Measurements from ENCODE around the gene GRK3. TPM values are rescaled to one million over a fixed set of nuclear protein-coding genes. Genes with fewer than 3 reads are reported as not detected.

Gene GRK3
- total and polyA plus RNA-seq, 10 of the 15 experiments (the other 5 are each of a cell fraction or from before 2014, with no cell fraction given) = 3.1 to 35.1 (median 14.7) TPM

- ChIA-PET POLR2A (interaction anchor here (1.3 to 2.2 kb wide), 3 partner anchors 22 to 93 kb away, joined by 4 to 7 read pairs (median 5); no protein-coding TSS in a partner anchor), CTCF (interaction anchor here (0.6 to 8.6 kb wide), 16 partner anchors 17 to 206 kb away, joined by 3 to 89 read pairs (median 6); no protein-coding TSS in a partner anchor), RAD21 (ENCODE audit: unreplicated experiment) (interaction anchor here (0.6 to 14.7 kb wide), 12 partner anchors 9 to 206 kb away, joined by 3 to 202 read pairs (median 4); no protein-coding TSS in a partner anchor), SMC1A (ENCODE audit: uncharacterized antibody, unreplicated experiment) (interaction anchor here (0.6 to 12.1 kb wide), 16 partner anchors 12 to 1135 kb away, joined by 3 to 170 read pairs (median 4); no protein-coding TSS in a partner anchor)
- Histone ChIP-seq H3K9ac (ENCODE audit: control insufficient read depth, insufficient read depth, low read length) (peak overlapping the region; percentile 81), H3K36me3 (ENCODE audit: control insufficient read depth in 2 of 2, insufficient read depth in 2 of 2, low read length in 1 of 2) (no peaks in the 10 kb centered on the region), H3K4me3 (peak overlapping the region; percentile 94), H3K27ac (ENCODE audit: control insufficient read depth, insufficient read depth) (peak overlapping the region; percentile 75), H3K27me3 (replicated peaks in 1 of 2; ENCODE audit: control insufficient read depth in 2 of 2, insufficient read depth in 2 of 2, low read length in 1 of 2) (no peaks in the 10 kb centered on the region), H3K4me1 (ENCODE audit: control insufficient read depth, insufficient read depth, low read length) (peaks cover 25% of the 10 kb centered on the region), H3K4me2 (ENCODE audit: control insufficient read depth, insufficient read depth) (peak overlapping the region; percentile 36), H4K20me1 (ENCODE audit: control insufficient read depth, insufficient read depth) (no peaks in the 10 kb centered on the region), H2AFZ (ENCODE audit: control insufficient read depth, low read depth, low read length) (no peak overlapping the region), H3K79me2 (ENCODE audit: control insufficient read depth, insufficient read depth, low read length) (peaks cover 61% of the 10 kb centered on the region), H3K9me3 (replicated peaks; ENCODE audit: control insufficient read depth, insufficient read depth, low read length) (no peaks in the 10 kb centered on the region)
- TF ChIP-seq, protein P1, sequence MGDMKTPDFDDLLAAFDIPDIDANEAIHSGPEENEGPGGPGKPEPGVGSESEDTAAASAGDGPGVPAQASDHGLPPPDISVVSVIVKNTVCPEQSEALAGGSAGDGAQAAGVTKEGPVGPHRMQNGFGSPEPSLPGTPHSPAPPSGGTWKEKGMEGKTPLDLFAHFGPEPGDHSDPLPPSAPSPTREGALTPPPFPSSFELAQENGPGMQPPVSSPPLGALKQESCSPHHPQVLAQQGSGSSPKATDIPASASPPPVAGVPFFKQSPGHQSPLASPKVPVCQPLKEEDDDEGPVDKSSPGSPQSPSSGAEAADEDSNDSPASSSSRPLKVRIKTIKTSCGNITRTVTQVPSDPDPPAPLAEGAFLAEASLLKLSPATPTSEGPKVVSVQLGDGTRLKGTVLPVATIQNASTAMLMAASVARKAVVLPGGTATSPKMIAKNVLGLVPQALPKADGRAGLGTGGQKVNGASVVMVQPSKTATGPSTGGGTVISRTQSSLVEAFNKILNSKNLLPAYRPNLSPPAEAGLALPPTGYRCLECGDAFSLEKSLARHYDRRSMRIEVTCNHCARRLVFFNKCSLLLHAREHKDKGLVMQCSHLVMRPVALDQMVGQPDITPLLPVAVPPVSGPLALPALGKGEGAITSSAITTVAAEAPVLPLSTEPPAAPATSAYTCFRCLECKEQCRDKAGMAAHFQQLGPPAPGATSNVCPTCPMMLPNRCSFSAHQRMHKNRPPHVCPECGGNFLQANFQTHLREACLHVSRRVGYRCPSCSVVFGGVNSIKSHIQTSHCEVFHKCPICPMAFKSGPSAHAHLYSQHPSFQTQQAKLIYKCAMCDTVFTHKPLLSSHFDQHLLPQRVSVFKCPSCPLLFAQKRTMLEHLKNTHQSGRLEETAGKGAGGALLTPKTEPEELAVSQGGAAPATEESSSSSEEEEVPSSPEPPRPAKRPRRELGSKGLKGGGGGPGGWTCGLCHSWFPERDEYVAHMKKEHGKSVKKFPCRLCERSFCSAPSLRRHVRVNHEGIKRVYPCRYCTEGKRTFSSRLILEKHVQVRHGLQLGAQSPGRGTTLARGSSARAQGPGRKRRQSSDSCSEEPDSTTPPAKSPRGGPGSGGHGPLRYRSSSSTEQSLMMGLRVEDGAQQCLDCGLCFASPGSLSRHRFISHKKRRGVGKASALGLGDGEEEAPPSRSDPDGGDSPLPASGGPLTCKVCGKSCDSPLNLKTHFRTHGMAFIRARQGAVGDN (IDR thresholded peaks at IDR 0.05) = no peak
- 0 out of 2 replicates have a peak, but pooled peaks have one; percentile 1 for TF ChIP-seq IKZF1 (conservative IDR thresholded peaks at IDR 0.05)
- peak in 1 of 2 experiments; percentile 26; a peak in 1 of 4 replicates for TF ChIP-seq IKZF2 (IDR thresholded peaks at IDR 0.05)
- intact Hi-C loops (cut with micrococcal nuclease; ENCODE audit: unreplicated experiment) (no loop called here), in situ Hi-C loops (cut with MboI) (no loop called here)
- no peak for DNase-seq (ENCODE audit: low read depth, low spot score)
- no TSS peak for BruUV-seq (replicated peaks)
- WGBS (ENCODE audit: insufficient coverage, insufficient replicate concordance, low lambda C conversion rate, missing lambda C conversion rate) = under 1% methylated on average over 5 of the region's 5 CpGs
- no peak for FAIRE-seq
- ATAC-seq = no peak
These were observed 1.9 kb downstream of the GRK3 start for GRCh38 chr22:25566186-25566897.

All from GM12878 (cell line).